Upper lobe of right lung (tissue), 1 donor: ENCODE results near the gene MOSMO. TPM values are rescaled to one million over a fixed set of nuclear protein-coding genes. Genes with fewer than 3 reads are reported as not detected.

Experiments used
- ATAC-seq: fragments of 200-7000 bp; cut with Tn5 transposase; one replicate; pipeline ENCODE4 v1.9.1; 2020; ENCODE audit warnings: mild to moderate bottlenecking, moderate library complexity
- DNase-seq: peaks from one replicate; pipeline ENCODE4 v3.0.0-alpha.2; 2020
- H3K27ac ChIP-seq: fragments of 200-600 bp; one replicate; pipeline ENCODE4 v1.8.0; 2022
- H3K27me3 ChIP-seq: fragments of 200-600 bp; one replicate; pipeline ENCODE4 v1.8.0; 2022; ENCODE audit warnings: mild to moderate bottlenecking
- H3K36me3 ChIP-seq: fragments of 200-600 bp; one replicate; pipeline ENCODE4 v1.8.0; 2022
- H3K4me1 ChIP-seq: fragments of 200-600 bp; one replicate; pipeline ENCODE4 v1.8.0; 2022
- H3K4me3 ChIP-seq: fragments of 200-600 bp; one replicate; pipeline ENCODE4 v1.8.0; 2022; ENCODE audit warnings: mild to moderate bottlenecking
- H3K9me3 ChIP-seq: fragments of 200-600 bp; one replicate; pipeline ENCODE4 v1.8.0; 2022
- intact Hi-C: fragments of 100-400 bp; cut with DNase I; formaldehyde crosslinking; loops from one replicate; pipeline ENCODE4 v1.11.0; 2022
- total RNA-seq: library from RNA; stranded (reverse); fragmentation: NEBNext Ultra II Directional; extraction: Animal tissue kit (Norgen Biotek cat#: 25700); gene quantifications from one replicate; pipeline ENCODE4 v1.2.1, GENCODE V29; 2021
- TF ChIP-seq, protein P1 (sequence below): fragments of 200-600 bp; IDR thresholded peaks from one replicate; pipeline ENCODE4 v1.8.0; 2022; ENCODE audit warnings: antibody characterized with exemption
- donor health status: DM: no; HTN: yes; CAD: no; lungs with severe emphysema.

MOSMO gene
- total RNA-seq, 1 donor from 2014 or later, result 11.4 TPM

DNA sequence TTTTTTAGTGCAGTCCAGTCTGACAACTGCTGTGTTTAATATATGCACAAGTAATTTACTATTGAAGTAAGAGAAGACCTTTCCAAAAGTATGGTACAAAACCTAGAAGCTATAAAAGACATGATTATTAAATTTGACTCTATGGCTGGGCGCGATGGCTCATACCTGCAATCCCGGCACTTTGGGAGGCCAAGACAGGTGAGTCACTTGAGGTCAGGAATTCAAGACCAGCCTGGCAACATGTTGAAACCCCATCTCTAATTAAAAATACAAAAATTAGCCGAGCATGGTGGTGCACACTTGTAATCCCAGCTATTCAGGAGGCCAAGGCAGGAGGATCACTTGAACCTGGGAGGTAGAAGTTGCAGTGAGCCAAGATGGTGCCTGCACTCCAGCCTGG, 43.1 kb downstream of the MOSMO start:
- no peak for DNase-seq
- Histone ChIP-seq H3K27ac (no peak overlapping the region), H3K4me1 (peaks cover 7% of the 10 kb centered on the region), H3K4me3 (no peak overlapping the region), H3K27me3 (no peaks in the 10 kb centered on the region), H3K36me3 (no peaks in the 10 kb centered on the region), H3K9me3 (no peaks in the 10 kb centered on the region)
- no peak for ATAC-seq
- intact Hi-C loops, result no loop called here
- TF ChIP-seq, protein P1, sequence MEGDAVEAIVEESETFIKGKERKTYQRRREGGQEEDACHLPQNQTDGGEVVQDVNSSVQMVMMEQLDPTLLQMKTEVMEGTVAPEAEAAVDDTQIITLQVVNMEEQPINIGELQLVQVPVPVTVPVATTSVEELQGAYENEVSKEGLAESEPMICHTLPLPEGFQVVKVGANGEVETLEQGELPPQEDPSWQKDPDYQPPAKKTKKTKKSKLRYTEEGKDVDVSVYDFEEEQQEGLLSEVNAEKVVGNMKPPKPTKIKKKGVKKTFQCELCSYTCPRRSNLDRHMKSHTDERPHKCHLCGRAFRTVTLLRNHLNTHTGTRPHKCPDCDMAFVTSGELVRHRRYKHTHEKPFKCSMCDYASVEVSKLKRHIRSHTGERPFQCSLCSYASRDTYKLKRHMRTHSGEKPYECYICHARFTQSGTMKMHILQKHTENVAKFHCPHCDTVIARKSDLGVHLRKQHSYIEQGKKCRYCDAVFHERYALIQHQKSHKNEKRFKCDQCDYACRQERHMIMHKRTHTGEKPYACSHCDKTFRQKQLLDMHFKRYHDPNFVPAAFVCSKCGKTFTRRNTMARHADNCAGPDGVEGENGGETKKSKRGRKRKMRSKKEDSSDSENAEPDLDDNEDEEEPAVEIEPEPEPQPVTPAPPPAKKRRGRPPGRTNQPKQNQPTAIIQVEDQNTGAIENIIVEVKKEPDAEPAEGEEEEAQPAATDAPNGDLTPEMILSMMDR, result no peak

GRCh38 chr16:22052980-22053379, 45.1 kb downstream of the MOSMO start:
- H3K9me3 ChIP-seq, result no peaks in the 10 kb centered on the region
- TF ChIP-seq, protein P1, result no peak
- H3K36me3 ChIP-seq, result no peaks in the 10 kb centered on the region
- no peak overlapping the region for H3K27ac ChIP-seq
- DNase-seq, result no peak
- intact Hi-C loops, result no loop called here
- H3K4me3 ChIP-seq, result no peak overlapping the region
- H3K27me3 ChIP-seq, result no peaks in the 10 kb centered on the region
- no peak for ATAC-seq
- no peaks in the 10 kb centered on the region for H3K4me1 ChIP-seq

GRCh38 chr16:22053921-22054341, 46.0 kb downstream of the MOSMO start:
- TF ChIP-seq, protein P1, result no peak
- Histone ChIP-seq H3K27ac (no peak overlapping the region), H3K4me3 (no peak overlapping the region), H3K9me3 (no peaks in the 10 kb centered on the region), H3K36me3 (no peaks in the 10 kb centered on the region), H3K4me1 (no peaks in the 10 kb centered on the region), H3K27me3 (no peaks in the 10 kb centered on the region)
- DNase-seq, result no peak
- intact Hi-C loops, result no loop called here
- ATAC-seq, result no peak

DNA sequence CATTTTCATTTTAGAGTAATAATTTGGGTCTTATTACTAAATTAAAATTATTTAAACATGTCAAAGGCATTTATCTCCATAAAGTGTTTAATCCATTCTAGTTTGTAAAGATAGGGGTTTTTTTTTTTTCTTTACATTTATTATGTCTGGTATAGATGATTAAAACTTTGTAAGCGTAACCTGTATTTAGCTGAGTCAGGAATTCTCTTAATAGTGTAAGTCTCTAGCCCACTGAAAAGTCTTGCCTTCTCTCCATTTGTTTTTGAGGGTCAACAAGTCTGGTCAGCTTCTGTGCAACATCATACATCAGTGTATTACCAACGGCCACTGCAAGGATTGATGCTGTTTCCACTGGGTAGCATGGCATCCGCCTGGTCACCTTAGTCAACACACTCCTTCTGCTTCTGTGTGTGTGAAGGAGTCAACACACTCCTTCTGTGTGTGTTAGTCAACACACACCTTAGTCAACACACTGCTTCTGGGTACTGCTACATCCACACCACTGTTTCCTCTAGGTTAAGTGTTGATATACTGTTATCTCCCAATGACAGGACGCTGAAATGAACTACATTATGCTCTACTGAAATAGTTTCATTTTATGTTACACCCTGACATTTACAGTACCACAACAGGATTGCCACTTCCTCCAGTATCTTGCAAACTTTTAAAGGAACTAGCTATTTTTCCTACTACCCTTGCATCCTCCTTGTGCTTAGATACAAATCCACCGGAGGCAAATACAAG, 47.1 kb downstream of the MOSMO start:
- ATAC-seq, result no peak
- Histone ChIP-seq H3K4me3 (no peak overlapping the region), H3K36me3 (no peaks in the 10 kb centered on the region), H3K9me3 (no peaks in the 10 kb centered on the region), H3K27ac (no peak overlapping the region), H3K27me3 (no peaks in the 10 kb centered on the region), H3K4me1 (no peaks in the 10 kb centered on the region)
- no peak for DNase-seq
- TF ChIP-seq, protein P1, result no peak
- intact Hi-C loops, result no loop called here

GRCh38 chr16:22055881-22056280, 48.0 kb downstream of the MOSMO start:
- DNase-seq (no peak), ATAC-seq (no peak)
- H3K36me3 ChIP-seq, result no peaks in the 10 kb centered on the region
- no peaks in the 10 kb centered on the region for H3K27me3 ChIP-seq
- no peaks in the 10 kb centered on the region for H3K9me3 ChIP-seq
- H3K27ac ChIP-seq, result no peak overlapping the region
- intact Hi-C loops, result no loop called here
- no peak overlapping the region for H3K4me3 ChIP-seq
- no peaks in the 10 kb centered on the region for H3K4me1 ChIP-seq
- TF ChIP-seq, protein P1, result no peak
